DMS 273 treated with DMSO at 0.1 percent for 48 hours (cell line): ENCODE data around the gene SRCIN1.
"Not testable (repeated sequence)": the region's sequence is repeated elsewhere in the genome, so short reads cannot be mapped to it uniquely, and the experiment has no call there.

Experiments
- DNase-seq: peaks from one replicate; lab custom pipeline; 2025; lab: John Stamatoyannopoulos, UW

SRCIN1 gene

GRCh38 chr17:38508954-38509771, 96.6 kb downstream of the SRCIN1 start:
- no peak for DNase-seq

- DNase-seq, result no peak
Measured at GRCh38 chr17:38508570-38508950, 97.2 kb downstream of the SRCIN1 start.

- no peak for DNase-seq
Measured at GRCh38 chr17:38507921-38508569, 97.7 kb downstream of the SRCIN1 start.

- no peak for DNase-seq
Measured at GRCh38 chr17:38507436-38507835, 98.3 kb downstream of the SRCIN1 start.

GRCh38 chr17:38504216-38504615, 101.5 kb downstream of the SRCIN1 start:
- no peak for DNase-seq

- not testable (repeated sequence) for DNase-seq
Measured at GRCh38 chr17:38503286-38503913, 102.4 kb downstream of the SRCIN1 start.

GRCh38 chr17:38501718-38502117, 104.0 kb downstream of the SRCIN1 start:
- DNase-seq, result not testable (repeated sequence)

GRCh38 chr17:38499230-38499629, 106.5 kb downstream of the SRCIN1 start:
- not testable (repeated sequence) for DNase-seq

GRCh38 chr17:38498353-38498752, 107.4 kb downstream of the SRCIN1 start:
- no peak for DNase-seq

- DNase-seq, result not testable (repeated sequence)
Measured at GRCh38 chr17:38497656-38498055, 108.1 kb downstream of the SRCIN1 start.

GRCh38 chr17:38494152-38494551, 111.6 kb downstream of the SRCIN1 start:
- not testable (repeated sequence) for DNase-seq

GRCh38 chr17:38492067-38493040, 113.4 kb downstream of the SRCIN1 start:
- peak; percentile 56 for DNase-seq

- not testable (repeated sequence) for DNase-seq
Measured at GRCh38 chr17:38491346-38492066, 114.2 kb downstream of the SRCIN1 start.

- DNase-seq, result not testable (repeated sequence)
Measured at GRCh38 chr17:38489774-38490173, 116.0 kb downstream of the SRCIN1 start.

GRCh38 chr17:38485681-38486298, 120.0 kb downstream of the SRCIN1 start:
- DNase-seq, result not testable (repeated sequence)

- no peak for DNase-seq
Measured at GRCh38 chr17:38485146-38485468, 120.6 kb downstream of the SRCIN1 start.

- DNase-seq, result peak; percentile 11
Measured at GRCh38 chr17:38484242-38485145, 121.3 kb downstream of the SRCIN1 start.

- DNase-seq, result not testable (repeated sequence)
Measured at GRCh38 chr17:38482700-38483043, 123.1 kb downstream of the SRCIN1 start.

GRCh38 chr17:38482039-38482699, 123.6 kb downstream of the SRCIN1 start:
- not testable (repeated sequence) for DNase-seq
